Urinary bladder (tissue), 4 donors: Measurements from ENCODE around the gene DDRGK1. TPM values are rescaled to one million over a fixed set of nuclear protein-coding genes. Genes with fewer than 3 reads are reported as not detected.

Experiments
- DNase-seq: peaks from one replicate; pipeline ENCODE4 v3.0.0-alpha.2; 2015; ENCODE audit errors: extremely low spot score
- H3K27ac ChIP-seq: one replicate; pipeline ENCODE4 v1.5.1; 2013; ENCODE audit warnings: low read depth, mild to moderate bottlenecking, moderate library complexity
- H3K36me3 ChIP-seq: one replicate; pipeline ENCODE4 v1.6.1; 2013; ENCODE audit warnings: mild to moderate bottlenecking, moderate library complexity; ENCODE audit not compliant: insufficient read depth
- H3K4me1 ChIP-seq: one replicate; pipeline ENCODE4 v1.6.1; 2013; ENCODE audit warnings: mild to moderate bottlenecking, moderate library complexity; ENCODE audit not compliant: insufficient read depth
- H3K4me3 ChIP-seq: one replicate; pipeline ENCODE4 v1.5.1; 2013; ENCODE audit warnings: low read depth, low read length
- WGBS: extraction: QIAGEN DNeasy Blood & Tissue Kit; methylation state at CpG from one replicate; pipeline ENCODE4 v1.1.7; 2013; 5-methylcytosine and 5-hydroxymethylcytosine counted together
- polyA plus RNA-seq: library from polyadenylated mRNA; stranded (reverse); fragments of 200-250 nt; gene quantifications from one replicate; pipeline ENCODE4 v1.2.3, GENCODE V29; 2013
- total RNA-seq: library from RNA; depleted of rRNA; stranded (reverse); fragments of >200 nt; gene quantifications from one replicate; pipeline ENCODE4 v1.2.3, GENCODE V29; 2014
- donor health status: healthy with polysubstance abuse.
- donor health status: healthy.

DDRGK1 gene
- total and polyA plus RNA-seq, 2 donors: 14.8 to 76.3 TPM

- WGBS: 15% methylated on average over 54 of the region's 54 CpGs
- H3K27ac ChIP-seq: no peak overlapping the region
These were observed 35.6 kb upstream of the DDRGK1 start for GRCh38 chr20:3239867-3240775.

GRCh38 chr20:3239026-3239866 lies 34.8 kb upstream of the DDRGK1 start, which contains the start of gene SLC4A11:
TSS of gene SLC4A11 (minus strand) at chr20:3239190. CDS start at chr20:3239137, 53 bp downstream.
- Histone ChIP-seq H3K36me3 (no peaks in the 10 kb centered on the region), H3K4me1 (no peaks in the 10 kb centered on the region), H3K4me3 (peak within 1 kb of the TSS; percentile 70), H3K27ac (no peak within 1 kb of the TSS)
- WGBS: under 1% methylated on average over 107 of the region's 107 CpGs
- no peak for DNase-seq

More at GRCh38 chr20:3239867-3240775, 35.6 kb upstream of the DDRGK1 start:
- DNase-seq: no peak
- no peaks in the 10 kb centered on the region for H3K36me3 ChIP-seq
- H3K4me1 ChIP-seq: no peaks in the 10 kb centered on the region
- peak overlapping the region; percentile 70 for H3K4me3 ChIP-seq

GRCh38 chr20:3238616-3239025 lies 34.1 kb upstream of the DDRGK1 start:
- H3K4me3 ChIP-seq: peak overlapping the region; percentile 70
- H3K36me3 ChIP-seq: no peaks in the 10 kb centered on the region
- WGBS: under 1% methylated on average over 48 of the region's 48 CpGs
- no peak overlapping the region for H3K27ac ChIP-seq
- DNase-seq: no peak
- no peaks in the 10 kb centered on the region for H3K4me1 ChIP-seq

- Histone ChIP-seq H3K36me3 (no peaks in the 10 kb centered on the region), H3K27ac (no peak overlapping the region), H3K4me1 (no peaks in the 10 kb centered on the region), H3K4me3 (peak overlapping the region; percentile 70)
- 4% methylated on average over 59 of the region's 59 CpGs for WGBS
- DNase-seq: no peak
These were observed 33.6 kb upstream of the DDRGK1 start for GRCh38 chr20:3237958-3238615.

GRCh38 chr20:3237011-3237957 lies 32.8 kb upstream of the DDRGK1 start:
- Histone ChIP-seq H3K4me3 (no peak overlapping the region), H3K36me3 (no peaks in the 10 kb centered on the region), H3K4me1 (no peaks in the 10 kb centered on the region), H3K27ac (no peak overlapping the region)
- 56% methylated on average over 25 of the region's 25 CpGs for WGBS
- DNase-seq: no peak

- no peak overlapping the region for H3K4me3 ChIP-seq
- WGBS: 83% methylated on average over 4 of the region's 4 CpGs
- no peaks in the 10 kb centered on the region for H3K4me1 ChIP-seq
- DNase-seq: no peak
- no peak overlapping the region for H3K27ac ChIP-seq
- H3K36me3 ChIP-seq: no peaks in the 10 kb centered on the region
These were observed 31.3 kb upstream of the DDRGK1 start for GRCh38 chr20:3235666-3236324.

- no peak for DNase-seq
- no peaks in the 10 kb centered on the region for H3K4me1 ChIP-seq
- no peaks in the 10 kb centered on the region for H3K36me3 ChIP-seq
- 90% methylated on average over 25 of the region's 25 CpGs for WGBS
- H3K27ac ChIP-seq: no peak overlapping the region
- no peak overlapping the region for H3K4me3 ChIP-seq
These were observed 29.6 kb upstream of the DDRGK1 start for GRCh38 chr20:3233991-3234498.

- H3K4me1 ChIP-seq: no peaks in the 10 kb centered on the region
- no peak for DNase-seq
- H3K27ac ChIP-seq: no peak overlapping the region
- no peaks in the 10 kb centered on the region for H3K36me3 ChIP-seq
- WGBS: 87% methylated on average over 32 of the region's 32 CpGs
- no peak overlapping the region for H3K4me3 ChIP-seq
These were observed 28.9 kb upstream of the DDRGK1 start for GRCh38 chr20:3233131-3233990.

- WGBS: 88% methylated on average over 15 of the region's 15 CpGs
These were observed 27.6 kb upstream of the DDRGK1 start for GRCh38 chr20:3231889-3232588.

GRCh38 chr20:3231116-3231515 lies 26.6 kb upstream of the DDRGK1 start:
- H3K4me1 ChIP-seq: no peaks in the 10 kb centered on the region
- no peaks in the 10 kb centered on the region for H3K36me3 ChIP-seq
- no peak for DNase-seq
- no peak overlapping the region for H3K27ac ChIP-seq
- H3K4me3 ChIP-seq: no peak overlapping the region
- 96% methylated on average over 21 of the region's 21 CpGs for WGBS

More at GRCh38 chr20:3231889-3232588, 27.6 kb upstream of the DDRGK1 start:
- no peak overlapping the region for H3K4me3 ChIP-seq
- no peak overlapping the region for H3K27ac ChIP-seq
- H3K36me3 ChIP-seq: no peaks in the 10 kb centered on the region
- no peak for DNase-seq
- no peaks in the 10 kb centered on the region for H3K4me1 ChIP-seq

GRCh38 chr20:3229798-3230197 lies 25.3 kb upstream of the DDRGK1 start:
- no peak overlapping the region for H3K4me3 ChIP-seq
- WGBS: 90% methylated on average over 14 of the region's 14 CpGs
- DNase-seq: no peak
- no peak overlapping the region for H3K27ac ChIP-seq
- no peaks in the 10 kb centered on the region for H3K4me1 ChIP-seq
- no peaks in the 10 kb centered on the region for H3K36me3 ChIP-seq
